K562 (cell line): ENCODE results near the gene ZSWIM8. TPM values are rescaled to one million over a fixed set of nuclear protein-coding genes. Genes with fewer than 3 reads are reported as not detected.

Source experiments
- ELF2 ChIP-seq: fragments of 250-450 bp; sonication (Bioruptor Pico); IDR thresholded peaks from 2 replicates; pipeline ENCODE4 v1.5.0; 2021; ENCODE audit warnings: mild to moderate bottlenecking
- ELF4 ChIP-seq: fragments of 450-650 bp; formaldehyde crosslinking; IDR thresholded peaks from 2 replicates; pipeline ENCODE4 v1.4.0; 2022; ENCODE audit warnings: missing genetic modification characterization
- FOXK1 ChIP-seq: sonication (generic); formaldehyde crosslinking; IDR thresholded peaks from 2 replicates; pipeline ENCODE4 v1.8.0; 2022; ENCODE audit warnings: missing genetic modification reagents, mild to moderate bottlenecking, borderline replicate concordance
- FOXM1 ChIP-seq, 2 experiments: fragments of 450-650 bp in 1 of 2; sonication (generic) in 1 of 2; formaldehyde crosslinking in 1 of 2; IDR thresholded peaks; 2 replicates each; pipeline versions ENCODE4 v1.6.1 to v1.9.0; 2017 to 2022; ENCODE audit warnings: low read depth in 2 of 2, mild to moderate bottlenecking in 2 of 2, missing genetic modification reagents in 1 of 2, moderate library complexity in 1 of 2
- HDAC8 ChIP-seq: fragments of 450-650 bp; IDR thresholded peaks from 2 replicates; pipeline ENCODE4 v1.6.1; 2016; ENCODE audit warnings: mild to moderate bottlenecking, missing genetic modification characterization, moderate library complexity, missing compliant biosample characterization
- HLTF ChIP-seq: fragments of 450-650 bp; IDR thresholded peaks from 2 replicates; pipeline ENCODE4 v1.6.1; 2016
- KDM4B ChIP-seq, 2 experiments: fragments of 450-650 bp in 1 of 2; sonication (generic) in 1 of 2; IDR thresholded peaks; 2 replicates each; pipeline ENCODE4 v1.6.1; 2016 to 2017; ENCODE audit warnings: borderline replicate concordance in 2 of 2, antibody characterized with exemption in 1 of 2, low read depth in 1 of 2, mild to moderate bottlenecking in 1 of 2
- MEIS2 ChIP-seq: fragments of 450-650 bp; IDR thresholded peaks from 2 replicates; pipeline ENCODE4 v1.6.1; 2014; ENCODE audit warnings: mild to moderate bottlenecking; ENCODE audit not compliant: partially characterized antibody
- RBM22 ChIP-seq: fragments of 200-400 bp; formaldehyde crosslinking; IDR thresholded peaks from 2 replicates; pipeline ENCODE4 v1.6.1; 2018; ENCODE audit warnings: low read length, low read depth; ENCODE audit not compliant: poor library complexity, severe bottlenecking
- ZNF23 ChIP-seq: fragments of 250-450 bp; sonication (Bioruptor Pico); IDR thresholded peaks from 2 replicates; pipeline ENCODE4 v1.4.0; 2020; ENCODE audit warnings: mild to moderate bottlenecking
- ZNF551 ChIP-seq: fragments of 250-450 bp; sonication (Bioruptor Pico); IDR thresholded peaks from 2 replicates; pipeline ENCODE4 v1.5.0; 2021; ENCODE audit warnings: mild to moderate bottlenecking, moderate library complexity
- ZSCAN32 ChIP-seq: fragments of 450-650 bp; formaldehyde crosslinking; IDR thresholded peaks from 2 replicates; pipeline ENCODE4 v1.4.0; 2020; ENCODE audit warnings: mild to moderate bottlenecking, moderate library complexity
- polyA plus RNA-seq, 8 experiments: library from polyadenylated mRNA; depleted of rRNA in 4 of 8; stranded (reverse) in 5 of 8; unstranded in 3 of 8; fragments of >200 nt; fragmentation: Nextera tagmentation in 2 of 8; fragmentation: Illumina TruSeq in 1 of 8; extraction: Ambion mirVana in 2 of 8; extraction: Trizol in 1 of 8; gene quantifications; 2 replicates each; pipeline versions ENCODE4 v1.2.1 to v1.2.3, GENCODE V29; 2011 to 2014; ENCODE audit warnings: inconsistent platforms in 1 of 8, missing spikeins in 1 of 8
- total RNA-seq, 7 experiments: library from RNA; depleted of rRNA in 6 of 7; stranded (reverse); fragments of >200 nt in 6 of 7; fragmentation: Illumina TruSeq in 2 of 7; extraction: Trizol in 2 of 7; gene quantifications; 2 replicates each; pipeline versions ENCODE4 v1.2.1 to v1.2.3, GENCODE V29; 2011 to 2021; ENCODE audit warnings: low replicate concordance in 1 of 7
- TF ChIP-seq, protein P1 (sequence below): fragments of 450-650 bp; IDR thresholded peaks from 2 replicates; pipeline ENCODE4 v1.6.1; 2016; ENCODE audit warnings: mild to moderate bottlenecking, moderate library complexity
- TF ChIP-seq, protein P2 (sequence below): fragments of 450-650 bp; conservative IDR thresholded peaks from 2 replicates; pipeline ENCODE4 v1.6.1; 2016; ENCODE audit warnings: missing genetic modification characterization, low read depth, mild to moderate bottlenecking, control low read depth, missing compliant biosample characterization

Gene ZSWIM8
- total and polyA plus RNA-seq, 9 of the 15 experiments (the other 6 are each of a cell fraction or from before 2014, with no cell fraction given) = 5.6 to 47.8 (median 26.7) TPM

GRCh38 chr10:73809061-73809818 lies 23.8 kb downstream of the ZSWIM8 start (continued):
- TF ChIP-seq, protein P1, sequence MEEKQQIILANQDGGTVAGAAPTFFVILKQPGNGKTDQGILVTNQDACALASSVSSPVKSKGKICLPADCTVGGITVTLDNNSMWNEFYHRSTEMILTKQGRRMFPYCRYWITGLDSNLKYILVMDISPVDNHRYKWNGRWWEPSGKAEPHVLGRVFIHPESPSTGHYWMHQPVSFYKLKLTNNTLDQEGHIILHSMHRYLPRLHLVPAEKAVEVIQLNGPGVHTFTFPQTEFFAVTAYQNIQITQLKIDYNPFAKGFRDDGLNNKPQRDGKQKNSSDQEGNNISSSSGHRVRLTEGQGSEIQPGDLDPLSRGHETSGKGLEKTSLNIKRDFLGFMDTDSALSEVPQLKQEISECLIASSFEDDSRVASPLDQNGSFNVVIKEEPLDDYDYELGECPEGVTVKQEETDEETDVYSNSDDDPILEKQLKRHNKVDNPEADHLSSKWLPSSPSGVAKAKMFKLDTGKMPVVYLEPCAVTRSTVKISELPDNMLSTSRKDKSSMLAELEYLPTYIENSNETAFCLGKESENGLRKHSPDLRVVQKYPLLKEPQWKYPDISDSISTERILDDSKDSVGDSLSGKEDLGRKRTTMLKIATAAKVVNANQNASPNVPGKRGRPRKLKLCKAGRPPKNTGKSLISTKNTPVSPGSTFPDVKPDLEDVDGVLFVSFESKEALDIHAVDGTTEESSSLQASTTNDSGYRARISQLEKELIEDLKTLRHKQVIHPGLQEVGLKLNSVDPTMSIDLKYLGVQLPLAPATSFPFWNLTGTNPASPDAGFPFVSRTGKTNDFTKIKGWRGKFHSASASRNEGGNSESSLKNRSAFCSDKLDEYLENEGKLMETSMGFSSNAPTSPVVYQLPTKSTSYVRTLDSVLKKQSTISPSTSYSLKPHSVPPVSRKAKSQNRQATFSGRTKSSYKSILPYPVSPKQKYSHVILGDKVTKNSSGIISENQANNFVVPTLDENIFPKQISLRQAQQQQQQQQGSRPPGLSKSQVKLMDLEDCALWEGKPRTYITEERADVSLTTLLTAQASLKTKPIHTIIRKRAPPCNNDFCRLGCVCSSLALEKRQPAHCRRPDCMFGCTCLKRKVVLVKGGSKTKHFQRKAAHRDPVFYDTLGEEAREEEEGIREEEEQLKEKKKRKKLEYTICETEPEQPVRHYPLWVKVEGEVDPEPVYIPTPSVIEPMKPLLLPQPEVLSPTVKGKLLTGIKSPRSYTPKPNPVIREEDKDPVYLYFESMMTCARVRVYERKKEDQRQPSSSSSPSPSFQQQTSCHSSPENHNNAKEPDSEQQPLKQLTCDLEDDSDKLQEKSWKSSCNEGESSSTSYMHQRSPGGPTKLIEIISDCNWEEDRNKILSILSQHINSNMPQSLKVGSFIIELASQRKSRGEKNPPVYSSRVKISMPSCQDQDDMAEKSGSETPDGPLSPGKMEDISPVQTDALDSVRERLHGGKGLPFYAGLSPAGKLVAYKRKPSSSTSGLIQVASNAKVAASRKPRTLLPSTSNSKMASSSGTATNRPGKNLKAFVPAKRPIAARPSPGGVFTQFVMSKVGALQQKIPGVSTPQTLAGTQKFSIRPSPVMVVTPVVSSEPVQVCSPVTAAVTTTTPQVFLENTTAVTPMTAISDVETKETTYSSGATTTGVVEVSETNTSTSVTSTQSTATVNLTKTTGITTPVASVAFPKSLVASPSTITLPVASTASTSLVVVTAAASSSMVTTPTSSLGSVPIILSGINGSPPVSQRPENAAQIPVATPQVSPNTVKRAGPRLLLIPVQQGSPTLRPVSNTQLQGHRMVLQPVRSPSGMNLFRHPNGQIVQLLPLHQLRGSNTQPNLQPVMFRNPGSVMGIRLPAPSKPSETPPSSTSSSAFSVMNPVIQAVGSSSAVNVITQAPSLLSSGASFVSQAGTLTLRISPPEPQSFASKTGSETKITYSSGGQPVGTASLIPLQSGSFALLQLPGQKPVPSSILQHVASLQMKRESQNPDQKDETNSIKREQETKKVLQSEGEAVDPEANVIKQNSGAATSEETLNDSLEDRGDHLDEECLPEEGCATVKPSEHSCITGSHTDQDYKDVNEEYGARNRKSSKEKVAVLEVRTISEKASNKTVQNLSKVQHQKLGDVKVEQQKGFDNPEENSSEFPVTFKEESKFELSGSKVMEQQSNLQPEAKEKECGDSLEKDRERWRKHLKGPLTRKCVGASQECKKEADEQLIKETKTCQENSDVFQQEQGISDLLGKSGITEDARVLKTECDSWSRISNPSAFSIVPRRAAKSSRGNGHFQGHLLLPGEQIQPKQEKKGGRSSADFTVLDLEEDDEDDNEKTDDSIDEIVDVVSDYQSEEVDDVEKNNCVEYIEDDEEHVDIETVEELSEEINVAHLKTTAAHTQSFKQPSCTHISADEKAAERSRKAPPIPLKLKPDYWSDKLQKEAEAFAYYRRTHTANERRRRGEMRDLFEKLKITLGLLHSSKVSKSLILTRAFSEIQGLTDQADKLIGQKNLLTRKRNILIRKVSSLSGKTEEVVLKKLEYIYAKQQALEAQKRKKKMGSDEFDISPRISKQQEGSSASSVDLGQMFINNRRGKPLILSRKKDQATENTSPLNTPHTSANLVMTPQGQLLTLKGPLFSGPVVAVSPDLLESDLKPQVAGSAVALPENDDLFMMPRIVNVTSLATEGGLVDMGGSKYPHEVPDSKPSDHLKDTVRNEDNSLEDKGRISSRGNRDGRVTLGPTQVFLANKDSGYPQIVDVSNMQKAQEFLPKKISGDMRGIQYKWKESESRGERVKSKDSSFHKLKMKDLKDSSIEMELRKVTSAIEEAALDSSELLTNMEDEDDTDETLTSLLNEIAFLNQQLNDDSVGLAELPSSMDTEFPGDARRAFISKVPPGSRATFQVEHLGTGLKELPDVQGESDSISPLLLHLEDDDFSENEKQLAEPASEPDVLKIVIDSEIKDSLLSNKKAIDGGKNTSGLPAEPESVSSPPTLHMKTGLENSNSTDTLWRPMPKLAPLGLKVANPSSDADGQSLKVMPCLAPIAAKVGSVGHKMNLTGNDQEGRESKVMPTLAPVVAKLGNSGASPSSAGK = no peak
- TF ChIP-seq, protein P2, sequence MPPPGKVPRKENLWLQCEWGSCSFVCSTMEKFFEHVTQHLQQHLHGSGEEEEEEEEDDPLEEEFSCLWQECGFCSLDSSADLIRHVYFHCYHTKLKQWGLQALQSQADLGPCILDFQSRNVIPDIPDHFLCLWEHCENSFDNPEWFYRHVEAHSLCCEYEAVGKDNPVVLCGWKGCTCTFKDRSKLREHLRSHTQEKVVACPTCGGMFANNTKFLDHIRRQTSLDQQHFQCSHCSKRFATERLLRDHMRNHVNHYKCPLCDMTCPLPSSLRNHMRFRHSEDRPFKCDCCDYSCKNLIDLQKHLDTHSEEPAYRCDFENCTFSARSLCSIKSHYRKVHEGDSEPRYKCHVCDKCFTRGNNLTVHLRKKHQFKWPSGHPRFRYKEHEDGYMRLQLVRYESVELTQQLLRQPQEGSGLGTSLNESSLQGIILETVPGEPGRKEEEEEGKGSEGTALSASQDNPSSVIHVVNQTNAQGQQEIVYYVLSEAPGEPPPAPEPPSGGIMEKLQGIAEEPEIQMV = no peak
- TF ChIP-seq ZSCAN32 (CRISPR knock-in tag) (no peak), FOXK1 (CRISPR knock-in tag) (no peak), ELF4 (CRISPR knock-in tag) (no peak), RBM22 (no peak), KDM4B (IDR thresholded peaks at IDR 0.05; ENCODE audit: borderline replicate concordance in 2 of 2, low read depth in 1 of 2) (no peak), ELF2 (peak; percentile 39; the same call in 1 of the 2 replicates), ZNF23 (CRISPR knock-in tag) (no peak), FOXM1 (IDR thresholded peaks at IDR 0.05; ENCODE audit: low read depth) (no peak), FOXM1 (CRISPR knock-in tag; IDR thresholded peaks at IDR 0.05; ENCODE audit: low read depth) (no peak), HDAC8 (tag) (no peak), HLTF (no peak), MEIS2 (peak; percentile 69), ZNF551 (CRISPR knock-in tag) (no peak)
